GM12878 (cell line): Measurements from ENCODE around the gene DMAC1.

Source experiments
- BRCA1 ChIP-seq: IDR thresholded peaks from 2 replicates; pipeline ENCODE4 v1.6.1; 2011; ENCODE audit warnings: low read depth, low read length, improper control_type of control experiment
- CEBPB ChIP-seq, 2 experiments: fragments of 150-350 bp in 1 of 2; IDR thresholded peaks; 2 replicates each; pipeline ENCODE4 v1.6.1; 2012 to 2014; ENCODE audit warnings: low read depth in 2 of 2, low read length in 2 of 2, borderline replicate concordance in 1 of 2, inconsistent platforms in 1 of 2
- CREB1 ChIP-seq: IDR thresholded peaks from 2 replicates; pipeline ENCODE4 v1.6.1; 2012; ENCODE audit warnings: low read depth, mild to moderate bottlenecking, inconsistent platforms
- EGR1 ChIP-seq, 2 experiments: IDR thresholded peaks; 1 replicate in 1 of 2; 2 replicates in 1 of 2; pipeline ENCODE4 v1.6.1; 2011 to 2012; ENCODE audit warnings: low read depth in 2 of 2, low read length in 2 of 2, borderline replicate concordance in 1 of 2, mild to moderate bottlenecking in 1 of 2, moderate library complexity in 1 of 2
- EP300 ChIP-seq, 2 experiments: fragments of 150-350 bp in 1 of 2; IDR thresholded peaks; 2 replicates each; pipeline ENCODE4 v1.6.1; 2011 to 2012; ENCODE audit warnings: low read depth in 2 of 2, low read length in 2 of 2, borderline replicate concordance in 1 of 2, improper control_type of control experiment in 1 of 2, inconsistent platforms in 1 of 2; ENCODE audit not compliant: control insufficient read depth in 1 of 2
- EZH2 ChIP-seq: IDR thresholded peaks from 2 replicates; pipeline ENCODE4 v1.6.1; 2012; ENCODE audit warnings: low read depth, mild to moderate bottlenecking, control low read depth, inconsistent platforms, low read length, borderline replicate concordance; ENCODE audit not compliant: control insufficient read depth
- POLR2A ChIP-seq: IDR thresholded peaks from 2 replicates; pipeline ENCODE4 v1.6.1; 2011; ENCODE audit warnings: low read depth, mild to moderate bottlenecking, low read length
- POLR2AphosphoS5 ChIP-seq: IDR thresholded peaks from 2 replicates; pipeline ENCODE4 v1.6.1; 2011; ENCODE audit warnings: mild to moderate bottlenecking, low read length, inconsistent platforms
- SIN3A ChIP-seq: IDR thresholded peaks from 2 replicates; pipeline ENCODE4 v1.6.1; 2012; ENCODE audit warnings: low read depth, low read length, improper control_type of control experiment
- ZSCAN29 ChIP-seq: fragments of 450-650 bp; IDR thresholded peaks from 2 replicates; pipeline ENCODE4 v1.6.1; 2017; ENCODE audit warnings: mild to moderate bottlenecking, moderate library complexity
- TF ChIP-seq, protein P1 (sequence below), 3 experiments: IDR thresholded peaks in 2 of 3; conservative IDR thresholded peaks in 1 of 3; 2 replicates each; pipeline ENCODE4 v1.5.1; 2011; ENCODE audit warnings: low read depth in 3 of 3, low read length in 3 of 3, mild to moderate bottlenecking in 3 of 3, control low read depth in 2 of 3, moderate library complexity in 2 of 3, inconsistent platforms in 1 of 3, mixed read lengths in 1 of 3; ENCODE audit not compliant: control insufficient read depth in 2 of 3, insufficient read depth in 1 of 3; ENCODE audit errors: extremely low read depth in 1 of 3
- TF ChIP-seq, protein P2 (sequence below): IDR thresholded peaks from 2 replicates; pipeline ENCODE4 v1.6.1; 2012; ENCODE audit warnings: low read depth, low read length, improper control_type of control experiment

DNA sequence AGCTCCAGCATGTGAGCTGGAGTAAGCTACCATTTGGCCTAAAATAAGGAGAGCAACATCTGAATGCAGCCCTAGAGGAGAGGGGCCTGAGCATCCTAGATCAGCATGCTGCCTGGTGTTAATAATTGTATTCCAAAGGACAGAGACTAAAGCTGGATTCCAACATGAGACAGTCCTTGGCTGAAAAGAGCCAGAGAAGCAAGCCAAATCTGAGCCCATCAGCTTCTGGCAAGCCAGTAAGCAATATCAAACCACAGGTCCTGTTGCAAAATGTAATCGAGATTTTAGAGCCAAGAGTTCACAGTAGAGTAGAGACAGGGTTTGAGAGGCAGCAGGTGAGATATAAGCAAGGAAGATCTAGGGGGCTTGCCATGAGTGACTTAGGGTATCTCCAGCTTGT, 42.3 kb upstream of the DMAC1 start:
- TF ChIP-seq, protein P1, sequence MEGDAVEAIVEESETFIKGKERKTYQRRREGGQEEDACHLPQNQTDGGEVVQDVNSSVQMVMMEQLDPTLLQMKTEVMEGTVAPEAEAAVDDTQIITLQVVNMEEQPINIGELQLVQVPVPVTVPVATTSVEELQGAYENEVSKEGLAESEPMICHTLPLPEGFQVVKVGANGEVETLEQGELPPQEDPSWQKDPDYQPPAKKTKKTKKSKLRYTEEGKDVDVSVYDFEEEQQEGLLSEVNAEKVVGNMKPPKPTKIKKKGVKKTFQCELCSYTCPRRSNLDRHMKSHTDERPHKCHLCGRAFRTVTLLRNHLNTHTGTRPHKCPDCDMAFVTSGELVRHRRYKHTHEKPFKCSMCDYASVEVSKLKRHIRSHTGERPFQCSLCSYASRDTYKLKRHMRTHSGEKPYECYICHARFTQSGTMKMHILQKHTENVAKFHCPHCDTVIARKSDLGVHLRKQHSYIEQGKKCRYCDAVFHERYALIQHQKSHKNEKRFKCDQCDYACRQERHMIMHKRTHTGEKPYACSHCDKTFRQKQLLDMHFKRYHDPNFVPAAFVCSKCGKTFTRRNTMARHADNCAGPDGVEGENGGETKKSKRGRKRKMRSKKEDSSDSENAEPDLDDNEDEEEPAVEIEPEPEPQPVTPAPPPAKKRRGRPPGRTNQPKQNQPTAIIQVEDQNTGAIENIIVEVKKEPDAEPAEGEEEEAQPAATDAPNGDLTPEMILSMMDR (IDR thresholded peaks at IDR 0.05 in 2 of 3, conservative IDR thresholded peaks at IDR 0.05 in 1 of 3; ENCODE audit: control insufficient read depth in 2 of 3, extremely low read depth in 1 of 3, insufficient read depth in 1 of 3, low read depth in 3 of 3, low read length in 3 of 3) = no peak
- TF ChIP-seq, protein P2, sequence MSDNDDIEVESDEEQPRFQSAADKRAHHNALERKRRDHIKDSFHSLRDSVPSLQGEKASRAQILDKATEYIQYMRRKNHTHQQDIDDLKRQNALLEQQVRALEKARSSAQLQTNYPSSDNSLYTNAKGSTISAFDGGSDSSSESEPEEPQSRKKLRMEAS = no peak
- TF ChIP-seq POLR2A = no peak
- no peak for TF ChIP-seq SIN3A
- TF ChIP-seq CEBPB (IDR thresholded peaks at IDR 0.05; ENCODE audit: borderline replicate concordance in 1 of 2, low read depth in 2 of 2, low read length in 2 of 2) = no peak
- no peak for TF ChIP-seq BRCA1
- TF ChIP-seq POLR2AphosphoS5 = no peak
- no peak for TF ChIP-seq EZH2
- no peak for TF ChIP-seq ZSCAN29
- TF ChIP-seq EGR1 (IDR thresholded peaks at IDR 0.05; ENCODE audit: borderline replicate concordance in 1 of 2, low read depth in 2 of 2, low read length in 2 of 2) = no peak
- TF ChIP-seq EP300 (IDR thresholded peaks at IDR 0.05; ENCODE audit: borderline replicate concordance in 1 of 2, control insufficient read depth in 1 of 2, low read depth in 2 of 2, low read length in 2 of 2) = no peak
- no peak for TF ChIP-seq CREB1
